GM12878 (cell line): Measurements from ENCODE around the gene RUFY2. TPM values are rescaled to one million over a fixed set of nuclear protein-coding genes. Genes with fewer than 3 reads are reported as not detected.
"Not testable (repeated sequence)": the region's sequence is repeated elsewhere in the genome, so short reads cannot be mapped to it uniquely, and the experiment has no call there.

ENCODE experiments used
- ATAC-seq: fragments of 200-7000 bp; cut with Tn5 transposase; 3 replicates; pipeline ENCODE4 v1.9.1; 2020; ENCODE audit warnings: mild to moderate bottlenecking, moderate library complexity
- BruUV-seq: library from RNA; stranded (reverse); fragments of 400-500 nt; replicated peaks from 2 replicates; lab custom pipeline; 2021; lab: Mats Ljungman, UMichigan
- CTCF ChIA-PET: fragments of 300-600 bp; sonication (Branson Sonifier 250); formaldehyde crosslinking; extraction: SDS; loops from one replicate; lab custom pipeline; 2021; ENCODE audit warnings: inconsistent platforms; lab: Yijun Ruan, JAX
- POLR2A ChIA-PET: fragments of 350-600 bp; formaldehyde crosslinking; extraction: SDS; loops from one replicate; lab custom pipeline; 2021; ENCODE audit warnings: inconsistent platforms; lab: Charles Lee
- RAD21 ChIA-PET: fragments of 300-600 bp; sonication (Branson Sonifier 250); formaldehyde crosslinking; loops from one replicate; lab custom pipeline; 2023; ENCODE audit warnings: antibody characterized with exemption; ENCODE audit not compliant: unreplicated experiment; lab: Charles Lee
- SMC1A ChIA-PET: fragments of 300-600 bp; sonication (Branson Sonifier 250); formaldehyde crosslinking; loops from one replicate; lab custom pipeline; 2023; ENCODE audit not compliant: unreplicated experiment, uncharacterized antibody; lab: Charles Lee
- DNase-seq: peaks from one replicate; pipeline ENCODE4 v3.0.0-alpha.2; 2011; ENCODE audit warnings: low read depth, low spot score
- FAIRE-seq: peaks from 3 replicates; lab custom pipeline; 2011; peaks lifted over from hg19 to GRCh38; lab: Jason Lieb, UNC
- H2AFZ ChIP-seq: 2 replicates; pipeline ENCODE4 v1.6.0; 2011; ENCODE audit warnings: low read depth, low read length, control low read depth; ENCODE audit not compliant: control insufficient read depth
- H3K27ac ChIP-seq: 2 replicates; pipeline ENCODE4 v1.5.1; 2011; ENCODE audit warnings: control low read depth; ENCODE audit not compliant: control insufficient read depth, insufficient read depth
- H3K27me3 ChIP-seq, 2 experiments: replicated peaks in 1 of 2; 2 replicates each; pipeline versions ENCODE4 v1.6.0 to v1.6.1; 2011; ENCODE audit warnings: low read length in 1 of 2; ENCODE audit not compliant: control insufficient read depth in 2 of 2, insufficient read depth in 2 of 2
- H3K36me3 ChIP-seq, 2 experiments: 2 replicates each; pipeline ENCODE4 v1.5.1; 2011; ENCODE audit warnings: low read length in 1 of 2; ENCODE audit not compliant: control insufficient read depth in 2 of 2, insufficient read depth in 2 of 2
- H3K4me1 ChIP-seq: 2 replicates; pipeline ENCODE4 v1.6.1; 2011; ENCODE audit warnings: mild to moderate bottlenecking, low read length, moderate library complexity, mixed read lengths; ENCODE audit not compliant: control insufficient read depth, insufficient read depth
- H3K4me2 ChIP-seq: 2 replicates; pipeline ENCODE4 v1.6.0; 2011; ENCODE audit warnings: control low read depth; ENCODE audit not compliant: control insufficient read depth, insufficient read depth
- H3K4me3 ChIP-seq: fragments of 200-600 bp; sonication (generic); 2 replicates; pipeline ENCODE4 v1.5.1; 2016
- H3K79me2 ChIP-seq: 2 replicates; pipeline ENCODE4 v1.6.0; 2011; ENCODE audit warnings: low read length; ENCODE audit not compliant: control insufficient read depth, insufficient read depth
- H3K9ac ChIP-seq: 2 replicates; pipeline ENCODE4 v1.8.0; 2011; ENCODE audit warnings: low read length, control low read depth, mixed read lengths; ENCODE audit not compliant: control insufficient read depth, insufficient read depth
- H3K9me3 ChIP-seq: replicated peaks from 3 replicates; pipeline ENCODE4 v1.5.1; 2011; ENCODE audit warnings: mild to moderate bottlenecking, low read length; ENCODE audit not compliant: control insufficient read depth, insufficient read depth
- H4K20me1 ChIP-seq: 2 replicates; pipeline ENCODE4 v1.6.0; 2011; ENCODE audit not compliant: control insufficient read depth, insufficient read depth
- CBX3 ChIP-seq: fragments of 200-600 bp; sonication (generic); IDR thresholded peaks from 2 replicates; pipeline ENCODE4 v1.6.1; 2016; ENCODE audit warnings: low read depth, borderline replicate concordance
- E2F8 ChIP-seq: fragments of 450-650 bp; IDR thresholded peaks from 2 replicates; pipeline ENCODE4 v1.6.1; 2018; ENCODE audit warnings: mild to moderate bottlenecking, low read depth, moderate library complexity; ENCODE audit not compliant: partially characterized antibody
- IRF5 ChIP-seq: fragments of 450-650 bp; IDR thresholded peaks from 2 replicates; pipeline ENCODE4 v1.6.1; 2017; ENCODE audit warnings: borderline replicate concordance
- RELB ChIP-seq: fragments of 450-650 bp; IDR thresholded peaks from 2 replicates; pipeline ENCODE4 v1.6.1; 2017; ENCODE audit warnings: low read depth, mild to moderate bottlenecking, moderate library complexity
- WGBS: methylation state at CpG from one replicate; pipeline ENCODE4 v1.1.6; 2016; ENCODE audit warnings: low lambda C conversion rate; ENCODE audit not compliant: insufficient replicate concordance, insufficient coverage; ENCODE audit errors: missing lambda C conversion rate; 5-methylcytosine and 5-hydroxymethylcytosine counted together
- in situ Hi-C: fragments of 300-500 bp; cut with MboI; formaldehyde crosslinking; loops from 9 replicates; pipeline ENCODE4 v1.14.3; 2018; ENCODE audit warnings: mixed read lengths
- intact Hi-C: fragments of 100-400 bp; cut with micrococcal nuclease; formaldehyde crosslinking; loops from one replicate; pipeline ENCODE4 v1.14.2; 2022; ENCODE audit not compliant: unreplicated experiment
- polyA plus RNA-seq, 11 experiments: library from polyadenylated mRNA; depleted of rRNA in 4 of 11; unstranded in 6 of 11; stranded (reverse) in 5 of 11; fragments of >200 nt; fragmentation: Nextera tagmentation in 4 of 11; fragmentation: Illumina TruSeq in 1 of 11; extraction: Ambion mirVana in 4 of 11; extraction: Trizol in 1 of 11; gene quantifications; 1 replicate in 1 of 11; 2 replicates in 10 of 11; pipeline versions ENCODE4 v1.2.1 to v1.2.3, GENCODE V29; 2011 to 2016; ENCODE audit warnings: inconsistent platforms in 2 of 11, missing spikeins in 2 of 11, low read depth in 1 of 11
- total RNA-seq, 4 experiments: library from RNA; depleted of rRNA in 3 of 4; stranded (reverse); fragments of >200 nt in 3 of 4; fragmentation: Illumina TruSeq in 1 of 4; extraction: Trizol in 1 of 4; gene quantifications; 2 replicates each; pipeline versions ENCODE4 v1.2.1 to v1.2.3, GENCODE V29; 2013 to 2021

The RUFY2 gene
- total and polyA plus RNA-seq, 10 of the 15 experiments (the other 5 are each of a cell fraction or from before 2014, with no cell fraction given) = 1.7 to 8.4 (median 5.8) TPM

GRCh38 chr10:68449698-68450097, 42.6 kb upstream of the RUFY2 start:
- WGBS = 95% methylated on average over 7 of the region's 7 CpGs

GRCh38 chr10:68446179-68446578, 39.1 kb upstream of the RUFY2 start:
- ChIA-PET RAD21 (no interaction called here), SMC1A (no interaction called here)
- Histone ChIP-seq H3K4me2 (no peak overlapping the region), H3K36me3 (peaks cover 0 to 9% of the 10 kb centered on the region in 2 experiments; a peak in 3 of 4 replicates), H2AFZ (no peak overlapping the region), H3K27ac (no peak overlapping the region)
- TF ChIP-seq E2F8 = no peak
- TF ChIP-seq IRF5 = no peak
- TF ChIP-seq CBX3 = no peak
- no peak for TF ChIP-seq RELB
- TF ChIP-seq, all 136 proteins: peak for 0
- ChIA-PET CTCF (no interaction called here), POLR2A (no interaction called here)
- Histone ChIP-seq H4K20me1 (no peaks in the 10 kb centered on the region), H3K27me3 (no peaks in the 10 kb centered on the region), H3K9me3 (no peaks in the 10 kb centered on the region), H3K4me1 (no peaks in the 10 kb centered on the region), H3K4me3 (no peak overlapping the region), H3K9ac (no peak overlapping the region), H3K79me2 (no peaks in the 10 kb centered on the region)
- no TSS peak for BruUV-seq
- DNase-seq = no peak
- 37% methylated on average over 1 of the region's 1 CpG for WGBS
- no peak for FAIRE-seq
- intact Hi-C loops = no loop called here
- in situ Hi-C loops = no loop called here
- no peak for ATAC-seq

More at GRCh38 chr10:68449698-68450097, 42.6 kb upstream of the RUFY2 start:
- intact Hi-C loops, DNase-seq, FAIRE-seq, H3K79me2 ChIP-seq, BruUV-seq, H3K4me1 ChIP-seq, H2AFZ ChIP-seq, H3K9me3 ChIP-seq, ATAC-seq, H3K36me3 ChIP-seq, H3K4me2 ChIP-seq, H4K20me1 ChIP-seq, CTCF ChIA-PET, POLR2A ChIA-PET, in situ Hi-C loops, H3K4me3 ChIP-seq, RAD21 ChIA-PET, H3K27ac ChIP-seq, H3K9ac ChIP-seq, H3K27me3 ChIP-seq: not testable (repeated sequence)
- SMC1A ChIA-PET = interaction anchor here (1.2 kb wide), 1 partner anchor 47 kb away, joined by 3 read pairs; no protein-coding TSS in a partner anchor
